Measurements from ENCODE around the gene TP63.
"Not testable (repeated sequence)": the region's sequence is repeated elsewhere in the genome, so short reads cannot be mapped to it uniquely, and the experiment has no call there.

Gene TP63

DNA sequence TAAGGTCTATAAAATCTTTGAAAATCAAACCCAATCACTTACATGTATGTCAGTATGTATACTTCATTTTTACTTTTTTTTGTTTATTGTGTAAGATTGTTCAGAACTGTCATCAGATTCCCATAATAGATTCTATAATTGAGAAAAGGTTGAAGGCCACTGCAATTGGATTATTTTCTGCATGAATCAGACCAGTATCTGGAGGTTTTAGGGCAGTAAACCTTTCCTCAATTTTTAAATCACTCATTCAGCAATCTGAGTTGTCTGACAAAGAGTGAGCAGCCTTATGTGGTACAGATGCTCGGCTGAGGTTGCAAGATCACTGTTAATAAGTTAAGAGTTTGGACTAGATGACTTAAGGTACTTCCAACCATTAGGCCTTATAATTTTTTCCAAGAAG lies 96.0 kb downstream of the TP63 start:
- DNase-seq (ENCODE audit: low read depth): no peak

- no peak for DNase-seq (ENCODE audit: low read depth)
Observed at GRCh38 chr3:189727898-189728297, 96.7 kb downstream of the TP63 start.

DNA sequence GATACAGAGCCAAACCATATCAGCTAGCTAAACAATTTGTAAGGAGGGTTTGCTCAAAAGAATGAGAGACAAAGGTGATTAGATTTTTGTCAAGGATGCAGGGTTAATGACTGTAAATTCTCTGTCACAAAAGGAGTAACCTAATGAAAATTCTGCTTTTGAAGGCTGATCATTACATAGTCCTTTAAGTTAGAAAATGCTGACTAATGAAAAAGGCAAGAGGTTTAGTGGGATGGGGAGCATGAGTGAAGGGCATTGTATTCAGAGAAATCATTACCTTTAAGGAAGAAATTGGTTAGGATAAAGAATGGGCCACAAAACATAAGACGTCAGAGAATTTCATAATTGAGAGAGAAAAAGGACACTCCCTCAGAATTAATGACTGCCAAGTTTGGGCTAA lies 97.7 kb downstream of the TP63 start:
- DNase-seq (ENCODE audit: low read depth): no peak

DNA sequence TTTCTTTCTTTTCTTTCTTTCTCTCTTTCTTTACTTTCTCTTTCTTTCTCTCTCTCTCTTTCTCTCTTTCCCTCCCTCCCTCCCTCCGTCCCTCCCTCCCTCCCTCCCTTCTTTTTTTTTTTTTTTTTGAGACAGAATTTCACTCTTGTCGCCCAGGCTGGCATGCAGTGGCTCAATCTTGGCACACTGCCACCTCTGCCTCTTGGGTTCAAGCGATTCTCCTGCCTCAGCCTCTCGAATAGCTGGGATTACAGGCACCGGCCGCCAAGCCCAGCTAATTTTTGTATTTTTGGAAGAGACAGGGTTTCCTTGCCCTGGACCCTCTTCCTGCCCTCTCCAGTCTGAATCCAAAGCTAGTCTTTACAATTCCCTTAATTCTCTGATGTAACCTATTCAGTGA lies 102.9 kb downstream of the TP63 start:
- no peak for DNase-seq (ENCODE audit: low read depth)

DNA sequence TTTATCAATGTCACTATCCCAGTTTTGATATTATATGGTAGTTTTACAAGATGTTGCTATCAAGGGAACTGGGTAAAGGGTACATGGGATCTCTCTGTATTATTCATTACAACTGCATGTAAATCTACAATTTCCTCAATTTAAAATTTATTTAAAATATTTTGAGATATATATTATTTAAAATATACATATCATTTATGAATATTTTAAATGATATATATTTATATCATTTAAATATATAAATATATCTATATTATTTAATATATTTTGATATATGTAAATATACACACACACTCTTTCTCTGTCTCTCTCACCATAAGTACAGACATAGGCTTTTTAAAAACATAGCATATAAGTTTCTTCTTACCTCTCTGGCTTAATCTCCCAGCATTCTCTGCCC lies 104.7 kb downstream of the TP63 start:
- no peak for DNase-seq (ENCODE audit: low read depth)

GRCh38 chr3:189737071-189737470 lies 105.9 kb downstream of the TP63 start:
- DNase-seq (ENCODE audit: low read depth): no peak

GRCh38 chr3:189737619-189738018 lies 106.4 kb downstream of the TP63 start:
- DNase-seq (ENCODE audit: low read depth): no peak

- DNase-seq (ENCODE audit: low read depth): no peak
Observed at GRCh38 chr3:189739378-189739777, 108.2 kb downstream of the TP63 start.

GRCh38 chr3:189740156-189740555 lies 109.0 kb downstream of the TP63 start:
- DNase-seq (ENCODE audit: low read depth): no peak

- DNase-seq (ENCODE audit: low read depth): no peak
Observed at GRCh38 chr3:189744235-189744634, 113.0 kb downstream of the TP63 start.

- no peak for DNase-seq (ENCODE audit: low read depth)
Observed at GRCh38 chr3:189745622-189746021, 114.4 kb downstream of the TP63 start.

DNA sequence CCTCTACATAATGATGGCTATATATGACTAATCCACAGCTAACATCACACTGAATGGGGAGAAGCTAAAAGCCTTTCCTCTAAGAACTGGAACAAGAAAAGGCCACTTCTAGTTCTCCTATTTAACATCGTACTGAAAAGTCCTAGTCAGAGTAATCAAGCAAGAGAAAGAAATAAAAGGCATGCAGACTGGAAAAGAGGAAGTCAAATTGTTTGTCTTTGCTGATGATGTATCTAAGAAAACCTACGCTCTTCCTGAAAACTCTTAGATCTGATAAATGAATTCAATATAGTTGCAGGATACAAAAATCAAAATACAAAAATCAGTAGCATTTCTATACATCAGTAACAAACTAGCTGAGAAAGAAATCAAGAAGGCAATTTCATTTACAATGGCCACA lies 116.9 kb downstream of the TP63 start:
- DNase-seq (ENCODE audit: low read depth): no peak

- not testable (repeated sequence) for DNase-seq (ENCODE audit: low read depth)
Observed at GRCh38 chr3:189750972-189751371, 119.8 kb downstream of the TP63 start.

GRCh38 chr3:189754356-189754755 lies 123.2 kb downstream of the TP63 start:
- DNase-seq (ENCODE audit: low read depth): no peak

DNA sequence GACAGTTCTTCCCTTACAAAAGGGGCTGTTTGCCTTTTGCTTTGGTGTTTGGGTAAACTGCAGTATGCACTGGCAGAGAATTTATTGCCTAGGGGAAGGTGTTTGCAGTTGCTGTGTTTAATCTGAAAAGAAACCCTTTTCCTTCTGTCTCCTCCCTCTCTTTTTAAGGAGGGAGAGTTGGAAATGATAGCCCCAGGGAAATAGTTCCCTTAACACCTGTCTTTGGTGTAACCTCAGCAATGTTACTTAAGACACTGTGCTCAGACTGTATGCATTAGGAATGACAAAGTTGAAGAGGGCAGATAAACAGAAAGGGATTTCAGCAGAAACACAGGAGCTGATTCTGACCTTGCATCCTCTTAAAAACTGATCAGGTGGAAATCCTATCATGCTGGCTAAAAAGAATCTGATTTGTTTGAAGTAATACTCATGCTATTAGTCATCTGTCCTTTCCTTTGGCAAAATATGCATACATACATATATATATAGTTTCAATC lies 125.4 kb downstream of the TP63 start:
- no peak for DNase-seq (ENCODE audit: low read depth)

GRCh38 chr3:189758186-189758585 lies 127.0 kb downstream of the TP63 start:
- no peak for DNase-seq (ENCODE audit: low read depth)

GRCh38 chr3:189766416-189766815 lies 135.2 kb downstream of the TP63 start:
- DNase-seq (ENCODE audit: low read depth): no peak

DNA sequence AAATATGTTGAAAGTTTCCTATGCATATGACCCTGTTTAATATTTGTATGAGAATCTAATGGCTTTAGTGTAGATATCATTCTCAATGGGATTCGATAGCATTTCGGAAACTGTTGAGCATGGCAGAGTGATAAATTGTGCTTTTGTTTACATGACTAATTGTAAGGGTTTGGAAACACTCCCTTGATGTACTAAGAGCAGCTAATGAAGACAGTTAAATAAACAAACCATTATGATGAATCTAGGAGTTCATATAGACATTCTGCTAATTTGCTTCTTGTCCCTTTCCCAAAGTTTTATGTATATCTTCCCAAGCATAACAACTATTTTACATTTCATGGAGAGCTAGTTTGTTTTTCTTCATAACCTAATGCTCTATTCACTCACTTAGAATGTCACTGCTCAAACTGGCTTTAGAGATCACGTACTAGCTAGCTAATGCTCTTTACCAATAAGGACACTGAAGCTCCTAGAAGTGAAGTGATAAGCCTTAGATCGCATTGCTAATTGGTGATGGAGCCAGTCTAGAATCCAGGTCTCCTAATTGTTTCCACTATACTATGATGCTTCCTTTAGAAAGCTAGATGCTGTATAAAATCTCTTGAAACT lies 140.8 kb downstream of the TP63 start:
- no peak for DNase-seq (ENCODE audit: low read depth)

- DNase-seq (ENCODE audit: low read depth): no peak
Observed at GRCh38 chr3:189772584-189772983, 141.4 kb downstream of the TP63 start.

DNA sequence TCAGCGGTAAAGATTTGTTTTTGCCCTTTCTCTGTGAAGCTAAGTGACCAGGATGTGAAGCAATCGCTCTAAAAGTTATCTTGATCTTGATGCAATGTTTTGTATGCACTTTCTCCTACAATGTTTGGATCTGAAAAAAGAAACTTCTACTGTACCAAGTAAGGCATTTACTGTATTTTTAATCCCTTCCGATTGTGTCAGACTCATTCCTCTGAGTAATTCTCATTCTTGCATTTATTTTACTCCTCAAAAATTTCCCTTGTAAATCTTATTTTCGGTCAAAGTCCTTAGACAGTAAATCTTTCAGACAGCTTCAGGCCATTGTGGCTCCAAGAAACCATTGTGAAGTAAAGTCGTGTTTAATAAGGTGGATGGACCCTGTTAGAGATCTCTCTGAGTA lies 141.9 kb downstream of the TP63 start:
- DNase-seq (ENCODE audit: low read depth): no peak

DNA sequence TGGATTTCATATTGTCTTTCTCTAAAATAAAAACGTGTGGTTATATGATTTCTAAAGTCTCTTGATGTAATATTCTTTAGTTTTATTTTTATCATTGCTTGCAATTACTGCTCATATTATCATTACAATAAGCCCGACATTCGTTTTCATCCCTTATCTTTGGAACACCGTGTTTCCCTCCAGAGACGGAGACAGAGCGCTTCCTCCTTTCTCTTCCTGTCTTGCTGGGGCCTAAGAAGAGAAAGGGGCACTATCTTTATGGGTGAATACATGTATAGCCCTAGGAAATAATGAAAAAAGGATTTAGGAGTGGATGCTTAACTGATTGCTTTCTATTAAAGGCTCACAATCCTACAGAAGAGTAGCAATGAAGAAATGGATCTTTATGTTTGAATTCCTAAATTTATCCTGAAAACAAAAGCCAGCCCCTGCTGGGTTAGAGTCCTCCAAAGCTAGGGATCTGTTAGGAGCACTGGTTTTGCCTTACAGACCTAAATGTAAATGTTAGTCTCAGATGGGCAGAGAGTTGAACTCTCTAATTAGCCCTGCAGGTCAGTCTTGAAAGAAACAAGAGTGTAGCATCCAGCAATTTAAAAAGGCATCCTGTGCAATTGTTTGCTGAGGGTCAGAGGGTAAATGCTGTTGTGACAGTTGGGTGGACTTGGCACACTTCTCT lies 145.1 kb downstream of the TP63 start:
- no peak for DNase-seq (ENCODE audit: low read depth)

GRCh38 chr3:189778340-189778950 lies 147.3 kb downstream of the TP63 start:
- DNase-seq (ENCODE audit: low read depth): no peak

- no peak for DNase-seq (ENCODE audit: low read depth)
Observed at GRCh38 chr3:189779166-189779565, 148.0 kb downstream of the TP63 start.

Data from stimulated activated CD4-positive, alpha-beta T cell treated with anti-CD3 and anti-CD28 coated beads, Interleukin-2, amount 100 ng/mL, for 4 hours (primary cell).